Suprapubic skin (tissue), 4 donors: Measurements from ENCODE around the gene SPAG9.

Experiments used
- EP300 ChIP-seq: sonication (generic); formaldehyde crosslinking; IDR thresholded peaks from one replicate; pipeline ENCODE4 v1.6.1; 2017; ENCODE audit warnings: antibody characterized with exemption
- POLR2A ChIP-seq, 2 donors: fragments of 450-650 bp; IDR thresholded peaks; one replicate each; pipeline ENCODE4 v1.6.1; 2017; ENCODE audit warnings: antibody characterized with exemption in 2 of 2, mild to moderate bottlenecking in 2 of 2, moderate library complexity in 2 of 2
- POLR2AphosphoS5 ChIP-seq, 3 donors: sonication (generic); formaldehyde crosslinking; IDR thresholded peaks; one replicate each; pipeline ENCODE4 v1.6.1; 2017; ENCODE audit warnings: antibody characterized with exemption in 3 of 3
- TF ChIP-seq, protein P1 (sequence below), 2 donors: fragments of 200-600 bp in 1 of 2; fragments of 450-650 bp in 1 of 2; sonication (generic) in 1 of 2; IDR thresholded peaks; one replicate each; pipeline ENCODE4 v1.5.1; 2016 to 2019; ENCODE audit warnings: antibody characterized with exemption in 2 of 2, mild to moderate bottlenecking in 1 of 2, moderate library complexity in 1 of 2

DNA sequence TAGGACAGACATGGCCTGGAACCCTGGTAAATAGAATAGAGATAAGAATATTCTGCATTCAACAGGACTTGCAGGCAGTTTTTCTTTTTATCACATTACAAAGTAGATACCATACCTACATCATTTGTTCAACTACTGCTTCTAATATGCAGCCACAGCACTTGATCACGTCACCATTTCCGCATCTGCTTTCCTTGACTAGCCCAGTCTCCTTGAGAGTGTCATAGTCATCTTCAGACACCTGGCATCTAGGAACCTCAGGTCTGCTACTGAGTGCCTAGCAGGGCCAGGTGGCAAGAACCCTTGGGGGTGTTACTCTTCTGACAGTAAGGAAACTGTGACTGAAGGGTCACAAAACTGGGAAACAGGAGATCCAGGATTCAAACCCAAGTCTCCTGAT, 161.3 kb downstream of the SPAG9 start:
- TF ChIP-seq, protein P1, sequence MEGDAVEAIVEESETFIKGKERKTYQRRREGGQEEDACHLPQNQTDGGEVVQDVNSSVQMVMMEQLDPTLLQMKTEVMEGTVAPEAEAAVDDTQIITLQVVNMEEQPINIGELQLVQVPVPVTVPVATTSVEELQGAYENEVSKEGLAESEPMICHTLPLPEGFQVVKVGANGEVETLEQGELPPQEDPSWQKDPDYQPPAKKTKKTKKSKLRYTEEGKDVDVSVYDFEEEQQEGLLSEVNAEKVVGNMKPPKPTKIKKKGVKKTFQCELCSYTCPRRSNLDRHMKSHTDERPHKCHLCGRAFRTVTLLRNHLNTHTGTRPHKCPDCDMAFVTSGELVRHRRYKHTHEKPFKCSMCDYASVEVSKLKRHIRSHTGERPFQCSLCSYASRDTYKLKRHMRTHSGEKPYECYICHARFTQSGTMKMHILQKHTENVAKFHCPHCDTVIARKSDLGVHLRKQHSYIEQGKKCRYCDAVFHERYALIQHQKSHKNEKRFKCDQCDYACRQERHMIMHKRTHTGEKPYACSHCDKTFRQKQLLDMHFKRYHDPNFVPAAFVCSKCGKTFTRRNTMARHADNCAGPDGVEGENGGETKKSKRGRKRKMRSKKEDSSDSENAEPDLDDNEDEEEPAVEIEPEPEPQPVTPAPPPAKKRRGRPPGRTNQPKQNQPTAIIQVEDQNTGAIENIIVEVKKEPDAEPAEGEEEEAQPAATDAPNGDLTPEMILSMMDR (IDR thresholded peaks at IDR 0.05): no peak
- no peak for TF ChIP-seq POLR2AphosphoS5 (IDR thresholded peaks at IDR 0.05)
- TF ChIP-seq POLR2A (IDR thresholded peaks at IDR 0.05): no peak
- TF ChIP-seq EP300: no peak
